ENCODE measurements around the gene YWHAE.
"Not testable (repeated sequence)": the region's sequence is repeated elsewhere in the genome, so short reads cannot be mapped to it uniquely, and the experiment has no call there.

YWHAE gene

DNA sequence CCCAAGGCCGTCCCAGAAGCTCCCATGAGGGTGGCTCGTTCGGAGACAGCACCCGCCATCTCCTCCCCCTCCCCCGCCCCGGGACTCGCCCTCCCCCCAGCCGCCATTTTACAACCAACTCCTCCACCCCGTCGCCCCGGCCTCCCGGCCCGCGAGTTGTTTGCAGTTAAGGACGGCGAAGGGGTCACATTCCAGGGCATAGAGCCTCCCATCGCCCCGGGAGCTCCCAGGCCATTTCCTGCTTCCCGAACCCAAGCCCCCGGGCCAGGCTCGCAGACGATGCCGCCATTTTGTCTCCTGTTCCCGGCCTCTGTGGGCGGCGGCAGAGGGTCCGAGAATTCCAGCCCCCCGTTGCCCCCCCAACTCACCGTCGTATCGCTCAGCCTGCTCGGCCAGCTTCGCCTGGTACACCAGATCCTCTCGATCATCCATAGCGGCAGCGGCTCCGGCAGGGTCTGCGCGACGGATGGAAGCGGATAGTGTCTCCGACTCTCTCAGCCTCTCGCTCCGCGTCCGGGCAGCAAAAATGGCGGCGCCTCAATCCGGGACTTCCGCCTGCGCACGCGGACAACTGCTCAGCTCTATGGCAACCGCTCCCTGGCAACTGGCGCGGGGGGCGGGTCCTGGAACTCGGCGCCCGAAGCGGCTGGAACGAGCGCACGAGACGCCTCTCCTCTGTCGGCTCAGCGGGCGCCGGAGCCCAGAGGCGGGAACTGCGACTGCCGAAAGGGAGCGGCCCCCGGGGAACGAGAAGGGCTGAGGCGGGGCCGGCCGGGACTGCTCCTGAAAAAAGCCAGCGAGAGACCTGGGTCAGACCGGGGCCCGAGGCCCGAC is at the start of gene YWHAE:
Gene YWHAE, minus strand, starts transcription at position 544 of the 834 bp plus-strand sequence. Its CDS starts 112 bp downstream, at position 432.
- DNase-seq: peak; percentile 94

DNA sequence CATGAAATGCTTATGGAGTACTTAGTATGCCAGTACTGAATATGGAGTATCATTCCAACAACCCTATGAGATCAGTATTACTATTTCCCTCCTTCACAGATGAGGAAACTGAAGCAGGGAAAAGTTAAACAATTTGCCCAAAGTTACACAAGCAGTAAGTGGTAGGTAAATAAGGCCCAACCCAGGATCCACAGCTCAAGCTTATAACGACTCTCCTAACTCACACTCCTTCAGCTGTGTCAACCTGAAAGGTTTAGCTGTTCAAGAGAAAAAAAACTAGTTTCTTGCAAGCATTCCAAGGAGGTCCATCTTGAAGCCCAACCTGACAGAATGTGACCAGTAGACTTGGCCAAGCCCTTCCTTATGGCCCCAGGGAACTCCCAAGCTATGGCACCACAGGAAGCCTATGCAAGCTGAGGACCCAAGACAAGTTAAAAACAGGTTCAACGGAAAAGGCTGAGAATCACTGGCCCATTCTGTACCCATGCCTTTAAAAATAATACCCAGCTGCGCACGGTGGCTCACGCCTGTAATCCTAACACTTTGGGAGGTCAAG is 49.5 kb upstream of the YWHAE start:
- DNase-seq: no peak

DNA sequence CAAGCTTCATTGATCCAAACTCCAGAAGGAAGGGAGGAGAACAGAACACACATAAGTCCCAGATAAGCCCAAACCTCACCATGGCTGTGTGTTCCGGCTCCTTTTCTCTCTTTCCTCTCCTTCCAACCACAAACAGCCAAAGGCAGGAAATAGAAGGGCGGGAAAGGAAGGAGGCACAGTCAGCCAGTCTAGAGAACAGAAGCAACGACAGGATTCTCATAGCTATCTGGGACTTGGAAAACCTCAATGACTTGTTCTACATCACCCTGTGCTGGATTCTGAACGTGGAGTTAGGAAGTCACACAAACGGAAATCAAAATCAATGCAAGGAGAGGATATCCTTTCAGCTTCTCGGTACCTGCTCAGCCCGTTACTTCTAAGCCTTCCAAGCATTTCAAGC is 47.0 kb upstream of the YWHAE start:
- no peak for DNase-seq

DNA sequence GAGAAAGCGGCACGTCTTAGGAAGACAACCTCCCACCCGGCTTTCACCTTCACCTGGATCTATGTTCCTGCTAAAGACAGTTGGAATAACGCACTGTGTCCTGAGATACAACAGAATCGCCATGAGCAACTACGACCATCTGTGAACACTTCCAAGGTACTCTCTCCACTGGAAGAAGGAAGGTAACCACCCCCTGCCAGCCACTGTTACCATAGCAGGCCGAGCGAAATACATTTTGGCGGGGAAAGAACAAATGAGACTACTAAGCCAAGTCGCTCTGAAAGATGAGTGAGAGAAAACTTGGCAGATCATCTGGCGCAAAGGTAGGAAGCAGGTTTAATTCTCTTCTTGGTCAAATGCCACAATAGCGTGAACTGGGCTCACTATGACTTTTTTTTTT is 46.2 kb upstream of the YWHAE start:
- no peak for DNase-seq

DNA sequence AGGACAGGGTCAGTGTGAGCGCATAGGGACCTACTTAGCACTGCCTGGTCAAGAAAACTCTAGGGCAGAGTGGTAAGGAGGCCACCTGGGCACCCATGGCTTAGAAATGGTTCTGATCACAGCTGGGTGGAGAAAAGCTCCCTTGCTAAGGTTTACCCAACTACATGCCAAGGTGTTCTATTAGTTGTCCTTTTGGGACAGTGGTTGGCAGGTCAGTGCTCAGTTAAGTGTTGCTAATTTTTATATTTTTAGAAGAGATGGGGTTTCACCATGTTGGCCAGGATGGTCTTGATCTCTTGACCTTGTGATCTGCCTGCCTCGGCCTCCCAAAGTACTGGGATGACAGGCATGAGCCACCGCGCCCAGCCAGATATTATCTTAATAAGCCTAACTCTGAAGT is 45.7 kb upstream of the YWHAE start:
- DNase-seq: not testable (repeated sequence)

DNA sequence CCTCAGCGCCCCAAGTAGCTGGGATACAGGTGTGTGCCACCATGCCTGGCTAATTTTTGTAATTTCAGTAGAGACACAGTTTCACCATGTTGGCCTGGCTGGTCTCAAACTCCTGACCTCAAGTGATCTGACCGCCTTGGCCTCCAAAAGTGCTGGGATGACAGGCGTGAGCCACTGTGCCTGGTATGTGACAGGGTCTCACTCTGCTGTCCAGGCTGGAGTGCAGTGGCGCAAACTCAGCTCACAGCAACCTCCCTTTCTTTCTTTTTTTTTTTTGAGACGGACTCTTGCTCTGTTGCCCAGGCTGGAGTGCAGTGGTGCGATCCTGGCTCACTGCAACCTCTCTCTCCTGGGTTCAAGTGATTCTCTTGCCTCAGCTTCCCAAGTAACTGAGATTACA is 42.7 kb upstream of the YWHAE start:
- not testable (repeated sequence) for DNase-seq

DNA sequence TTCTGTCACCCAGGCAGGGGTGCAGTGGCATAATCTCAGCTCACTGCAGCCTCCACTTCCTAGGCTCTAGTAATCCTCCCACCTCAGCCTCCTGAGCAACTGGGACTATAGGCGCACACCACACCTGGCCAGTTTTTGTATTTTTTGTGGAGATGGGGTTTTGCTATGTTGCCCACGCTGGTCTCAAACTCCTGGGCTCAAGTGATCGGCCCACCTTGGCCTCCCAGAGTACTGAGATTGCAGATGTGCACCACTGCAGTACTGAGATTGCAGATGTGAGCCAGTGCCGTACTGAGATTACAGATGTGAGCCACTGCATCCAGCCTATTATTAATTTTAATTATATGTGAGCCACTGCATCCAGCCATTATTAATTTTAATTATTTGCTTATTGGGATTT is 42.2 kb upstream of the YWHAE start:
- DNase-seq: no peak

DNA sequence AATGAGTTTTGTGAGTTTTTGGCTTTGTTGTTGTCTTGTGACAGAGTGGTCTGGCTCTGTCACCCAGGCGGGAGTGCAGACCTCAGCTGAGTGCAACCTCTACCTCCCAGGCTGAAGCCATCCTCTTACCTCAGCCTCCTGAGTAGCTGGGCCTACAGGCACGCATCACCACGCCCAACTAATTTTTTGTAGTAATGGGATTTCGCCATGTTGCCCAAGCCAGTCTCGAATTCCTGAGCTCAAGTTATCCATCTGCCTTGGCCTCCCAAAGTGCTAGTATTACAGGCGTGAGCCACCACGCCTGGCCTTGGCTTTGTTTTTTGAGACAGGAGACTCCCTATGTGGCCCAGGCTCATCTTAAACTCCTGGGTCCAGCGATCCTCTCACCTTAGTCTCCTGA is 40.9 kb upstream of the YWHAE start:
- DNase-seq: no peak

DNA sequence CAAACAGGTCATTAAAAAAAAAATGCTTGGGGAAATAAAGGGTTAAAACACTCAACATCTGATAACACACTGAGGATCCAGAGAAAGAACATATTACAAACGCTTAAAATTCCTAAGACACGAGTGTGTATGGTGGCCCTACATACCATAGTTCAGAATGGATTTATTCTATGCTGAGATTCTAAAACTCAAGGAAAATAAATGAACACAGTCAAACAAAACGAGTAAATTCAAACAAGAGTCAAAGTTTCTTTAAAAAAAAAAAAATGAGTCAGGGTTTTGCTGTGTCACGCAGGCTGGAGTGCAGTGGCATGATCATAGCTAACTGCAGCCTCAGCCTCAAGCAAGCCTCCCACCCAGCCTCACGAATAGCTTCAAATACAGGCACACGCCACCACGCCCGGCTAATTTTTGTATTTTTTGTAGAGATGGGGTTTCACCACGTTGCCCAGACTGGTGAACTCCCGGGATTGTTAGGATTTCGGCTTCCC is 38.6 kb upstream of the YWHAE start:
- no peak for DNase-seq

DNA sequence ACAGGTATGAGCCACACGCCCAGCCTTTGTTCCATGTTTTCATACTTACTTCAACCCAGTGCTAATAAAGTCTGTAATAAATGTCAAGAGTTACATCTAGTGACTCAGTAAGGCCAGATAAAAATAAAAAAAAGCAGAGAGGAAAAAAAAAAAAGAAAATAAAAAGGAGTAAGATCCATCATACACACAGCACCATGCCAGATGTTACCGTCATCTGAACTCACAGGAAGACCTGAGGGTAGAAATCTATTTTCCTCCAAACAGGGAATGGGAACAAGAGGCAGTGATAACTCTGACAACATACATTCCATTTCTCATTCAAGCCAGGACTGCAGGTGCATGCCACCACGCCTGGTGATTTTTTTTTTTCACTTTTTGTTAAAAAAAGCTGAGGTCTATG is 35.3 kb upstream of the YWHAE start:
- no peak for DNase-seq

DNA sequence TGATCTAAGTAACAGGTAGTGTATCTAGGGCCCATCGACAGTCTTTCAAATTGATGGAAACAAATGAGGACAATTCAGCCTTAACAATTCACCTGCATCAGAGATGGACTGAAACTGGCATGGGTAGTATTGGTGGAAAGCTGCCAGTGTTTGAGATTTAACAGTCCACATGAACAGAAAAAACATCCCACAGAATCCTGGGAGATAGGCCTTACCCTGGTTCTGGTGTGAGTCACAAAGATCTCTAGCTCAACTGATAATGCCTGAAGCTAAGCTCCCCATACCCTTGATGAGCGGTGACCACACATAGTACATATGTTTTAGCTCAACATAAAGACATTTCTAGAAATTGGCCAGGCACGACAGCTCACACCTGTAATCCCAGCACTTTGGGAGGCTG is 34.1 kb upstream of the YWHAE start:
- DNase-seq: peak; percentile 72

DNA sequence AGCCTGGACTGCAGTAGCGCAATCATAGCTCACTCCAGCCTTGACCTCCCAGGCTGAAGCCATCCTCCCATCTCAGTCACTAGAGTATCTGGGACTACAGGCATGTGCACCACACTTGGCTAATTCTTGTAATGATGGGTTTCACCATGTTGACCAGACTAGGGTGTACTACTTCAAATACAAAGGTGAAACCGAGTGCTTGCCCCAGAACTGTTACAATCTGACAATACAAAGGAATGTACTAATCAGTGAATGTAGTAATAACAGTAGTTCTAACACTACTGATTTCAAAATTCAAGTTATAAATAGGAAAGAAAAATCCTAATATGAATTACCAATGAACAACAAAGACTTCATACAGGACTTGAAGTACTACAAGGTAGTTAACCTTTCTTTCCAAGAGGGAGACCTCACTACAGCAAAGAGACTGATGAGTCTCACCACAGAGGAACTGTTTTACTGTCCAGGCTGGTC is 31.6 kb upstream of the YWHAE start:
- no peak for DNase-seq

DNA sequence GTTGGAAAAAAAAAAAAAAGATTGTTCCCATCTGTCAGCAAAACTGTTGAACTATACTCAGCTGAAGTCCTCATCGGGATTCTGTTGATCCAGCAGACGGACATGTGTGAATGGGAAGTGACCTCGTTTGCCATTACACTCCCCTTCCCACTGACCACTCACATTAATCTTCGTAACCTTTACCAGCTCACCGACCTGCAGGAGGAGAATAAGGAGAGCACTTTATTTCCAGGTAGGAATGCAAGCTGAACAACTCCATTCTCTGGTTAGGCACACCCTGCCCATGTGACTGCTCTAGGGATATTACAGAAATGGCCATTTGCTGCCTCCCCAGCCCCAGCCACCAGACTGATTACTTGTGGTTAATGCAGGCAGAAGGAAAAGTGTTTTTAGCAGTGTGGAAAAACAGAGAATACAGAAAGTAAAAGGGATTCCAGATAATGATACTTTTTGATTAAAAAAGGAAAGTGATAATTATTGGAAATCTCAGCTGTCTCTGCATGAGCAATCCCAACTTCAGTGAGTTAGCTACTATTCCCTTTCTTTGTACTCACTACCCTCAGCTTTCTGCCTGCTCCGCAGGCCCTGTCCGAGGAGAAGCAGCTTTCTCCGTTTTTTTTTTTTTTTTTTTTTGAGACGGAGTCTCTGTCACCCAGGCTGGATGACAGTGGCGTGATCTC is 23.6 kb upstream of the YWHAE start:
- no peak for DNase-seq

DNA sequence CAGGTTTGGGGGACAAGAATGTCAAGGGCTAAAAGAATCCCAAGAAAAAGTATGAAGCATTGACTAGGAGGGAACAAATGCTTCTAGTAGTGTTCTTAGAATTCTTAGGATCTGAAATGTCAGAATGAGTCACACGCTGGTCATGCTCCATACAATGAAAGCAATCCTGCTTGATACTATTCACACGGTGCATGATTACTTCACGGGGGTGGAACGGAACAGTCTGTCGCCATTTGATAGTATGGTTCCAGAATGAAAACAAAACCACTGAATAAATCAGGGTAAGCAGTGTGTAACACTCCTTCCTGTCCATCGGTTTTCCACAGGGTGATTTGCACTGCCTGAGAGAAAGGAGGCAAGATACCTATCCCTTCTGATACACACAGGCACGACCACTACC is 22.9 kb upstream of the YWHAE start:
- DNase-seq: peak; percentile 93

DNA sequence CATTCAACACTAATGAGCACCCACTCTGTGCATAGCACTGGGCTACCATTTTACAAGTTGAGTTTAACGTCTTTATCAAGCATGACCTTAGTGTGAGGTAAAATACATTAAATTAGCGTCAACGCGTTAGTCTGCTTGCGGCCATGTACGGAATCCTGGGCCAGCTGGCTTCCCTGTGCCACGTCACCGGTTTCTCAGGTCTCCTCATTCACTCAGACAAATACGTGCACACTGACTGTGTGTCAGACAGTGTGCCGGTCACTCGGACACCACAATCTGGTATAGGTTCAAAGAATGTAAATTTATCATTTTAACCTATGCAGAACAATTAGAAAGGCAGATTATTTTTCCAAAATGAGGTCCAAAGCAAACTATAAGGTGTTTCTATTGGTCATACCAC is 21.4 kb upstream of the YWHAE start:
- DNase-seq: no peak

DNA sequence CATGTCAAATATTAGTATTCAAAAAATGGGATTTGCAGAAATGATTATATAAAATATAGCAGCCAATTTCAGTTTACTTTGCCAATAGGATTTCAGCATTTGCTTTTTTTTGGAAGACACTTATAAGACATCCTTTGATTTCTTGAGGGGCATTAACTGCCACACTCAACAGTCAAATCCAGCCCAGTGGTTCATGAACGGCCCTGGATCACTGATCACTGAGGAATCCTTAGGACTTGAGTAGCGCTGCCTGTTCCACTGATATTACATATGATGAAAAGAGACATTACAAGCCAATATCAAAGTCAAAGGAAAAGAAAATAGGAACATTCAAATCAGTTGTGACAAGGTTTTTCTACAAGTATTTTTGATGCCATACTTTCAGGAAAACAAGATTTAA is 21.0 kb upstream of the YWHAE start:
- no peak for DNase-seq

DNA sequence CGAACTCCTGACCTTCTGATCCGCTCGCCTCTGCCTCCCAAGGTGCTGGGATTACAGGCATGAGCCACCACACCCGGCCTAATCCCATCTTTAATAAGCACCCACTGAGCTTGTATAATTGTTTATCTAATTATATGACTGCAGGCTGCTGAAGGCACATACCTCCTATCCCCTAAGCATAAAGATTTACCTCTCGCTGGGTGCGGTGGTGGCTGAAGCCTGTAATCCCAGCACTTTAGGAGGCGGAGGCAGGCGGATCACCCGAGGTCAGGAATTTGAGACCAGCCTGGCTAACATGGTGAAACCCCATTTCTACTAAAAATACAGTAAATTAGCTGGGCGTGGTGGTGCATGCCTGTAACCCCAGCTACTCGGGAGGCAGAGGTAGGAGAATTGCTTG is 20.1 kb upstream of the YWHAE start:
- no peak for DNase-seq

DNA sequence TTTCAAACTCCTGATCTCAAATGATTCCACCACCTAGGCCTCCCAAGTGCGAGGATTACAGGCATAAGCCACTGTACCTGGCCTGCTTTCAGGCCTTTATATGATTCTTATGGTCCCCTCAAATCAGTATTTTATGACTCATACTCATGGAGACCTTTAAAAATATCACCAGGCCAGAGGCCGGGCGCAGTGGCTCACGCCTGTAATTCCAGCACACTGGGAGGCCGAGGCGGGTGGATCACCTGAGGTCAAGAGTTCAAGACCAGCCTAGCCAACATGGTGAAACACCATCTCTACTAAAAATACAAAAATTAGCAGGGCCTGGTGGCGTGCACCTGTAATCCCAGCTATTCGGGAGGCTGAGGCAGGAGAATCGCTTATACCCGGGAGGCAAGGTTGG is 18.5 kb upstream of the YWHAE start:
- not testable (repeated sequence) for DNase-seq

DNA sequence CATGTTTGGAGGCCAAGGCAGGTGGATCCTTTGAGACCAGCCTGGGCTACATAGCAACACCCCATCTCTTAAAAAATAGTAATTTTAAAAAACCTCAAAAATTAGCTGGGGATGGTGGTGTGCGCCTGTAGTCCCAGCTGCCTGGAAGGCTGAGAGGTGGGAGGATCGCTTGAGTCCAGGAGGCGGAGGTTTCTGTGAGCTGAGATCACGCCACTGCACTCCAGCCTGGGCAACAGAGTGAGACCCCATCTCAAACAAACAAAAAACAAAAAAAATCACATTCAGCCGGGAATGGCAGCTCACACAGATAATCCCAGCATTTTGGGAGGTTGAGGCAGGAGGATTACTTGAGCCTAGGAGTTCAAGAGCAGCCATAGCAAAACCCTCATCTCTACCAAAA is 16.4 kb upstream of the YWHAE start:
- no peak for DNase-seq

DNA sequence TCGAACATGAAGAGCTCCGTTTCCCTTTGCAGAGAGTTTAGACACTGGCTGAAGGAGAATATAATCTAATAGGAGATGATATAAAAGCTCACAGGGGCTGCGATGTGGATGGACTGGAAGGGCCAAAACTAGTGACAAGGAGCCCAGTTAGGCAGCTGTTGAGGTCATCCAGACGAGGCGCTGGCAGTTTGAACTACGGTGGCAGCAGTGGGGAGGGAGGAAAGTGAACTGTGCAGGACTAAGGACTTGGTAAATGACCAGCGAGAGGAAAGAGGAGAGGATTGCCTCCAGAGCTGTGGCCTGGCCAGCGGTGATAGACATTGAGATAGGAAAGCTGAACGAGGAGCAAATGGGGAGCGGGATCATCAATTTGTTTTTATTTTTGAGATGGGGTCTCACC is 14.6 kb upstream of the YWHAE start:
- DNase-seq: no peak

DNA sequence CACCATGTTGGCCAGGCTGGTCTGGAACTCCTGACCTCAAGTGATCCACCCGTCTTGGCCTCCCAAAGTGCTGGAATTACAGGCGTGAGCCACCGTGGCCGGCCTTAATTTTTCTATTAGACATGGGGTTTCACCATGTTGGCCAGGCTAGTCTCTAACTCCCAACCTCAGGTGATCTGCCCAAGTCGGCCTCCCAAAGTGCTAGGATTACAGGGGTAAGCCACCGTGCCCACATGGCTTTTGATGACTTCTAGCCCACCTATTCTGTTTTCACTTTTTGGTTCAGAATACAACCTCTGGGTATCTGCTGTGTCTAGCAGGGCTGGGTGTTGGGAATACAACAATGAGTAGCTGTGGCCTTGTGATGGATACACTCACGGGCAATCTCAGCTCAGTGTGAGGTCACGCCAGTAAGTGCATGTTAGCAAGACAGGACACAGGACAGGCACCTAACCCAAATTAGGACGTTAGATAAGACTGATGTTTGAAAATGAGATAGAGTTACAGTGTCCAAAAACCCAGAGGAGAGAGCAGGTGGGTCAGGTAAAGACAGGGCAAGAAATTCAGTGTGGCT is 14.1 kb upstream of the YWHAE start:
- DNase-seq: no peak

DNA sequence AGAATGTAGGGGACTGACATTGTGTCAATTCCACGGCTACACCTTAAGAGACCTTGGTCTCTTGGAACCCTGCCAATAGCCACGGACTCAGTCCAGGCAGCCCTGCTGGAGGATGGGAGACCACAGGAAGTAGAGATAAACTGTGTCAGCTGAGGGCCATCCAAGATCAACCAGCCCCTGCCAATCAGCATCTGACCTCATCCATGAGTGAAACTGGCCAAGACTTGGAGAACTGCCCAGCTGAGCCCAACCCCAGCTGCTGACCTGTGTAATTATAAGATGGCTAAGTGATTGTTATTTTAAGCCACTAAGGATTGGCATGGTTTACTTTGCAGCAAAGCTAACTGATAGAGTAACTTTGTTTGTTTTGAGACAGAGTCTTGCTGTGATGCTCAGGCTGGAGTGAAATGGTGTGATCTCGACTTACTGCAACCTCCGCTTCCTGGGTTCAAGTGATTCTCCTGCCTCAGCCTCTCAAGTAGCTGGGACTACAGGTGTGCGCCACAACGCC is 13.3 kb upstream of the YWHAE start:
- DNase-seq: peak; percentile 91

Measured in NCI-H226 (cell line).